ENCODE measurements around the gene SLC9A3. TPM values are rescaled to one million over a fixed set of nuclear protein-coding genes. Genes with fewer than 3 reads are reported as not detected.
"Not testable (repeated sequence)": the region's sequence is repeated elsewhere in the genome, so short reads cannot be mapped to it uniquely, and the experiment has no call there.

The SLC9A3 gene
- polyA plus RNA-seq, 5 donors, result 2.1 to 3.7 (median 2.7) TPM

- no peak for DNase-seq
Measured at GRCh38 chr5:490116-491106, 33.8 kb downstream of the SLC9A3 start.

GRCh38 chr5:489689-490080 lies 34.6 kb downstream of the SLC9A3 start:
- no peak for DNase-seq

- peak in 1 of 2 donors; percentile 24 for DNase-seq
Measured at GRCh38 chr5:488744-489688, 35.2 kb downstream of the SLC9A3 start.

GRCh38 chr5:488241-488640 lies 36.0 kb downstream of the SLC9A3 start:
- DNase-seq, result no peak

- not testable (repeated sequence) for DNase-seq
Measured at GRCh38 chr5:486597-486996, 37.7 kb downstream of the SLC9A3 start.

- no peak for DNase-seq
Measured at GRCh38 chr5:485946-486491, 38.2 kb downstream of the SLC9A3 start.

GRCh38 chr5:485113-485945 lies 38.9 kb downstream of the SLC9A3 start:
- no peak for DNase-seq

GRCh38 chr5:484556-484955 lies 39.7 kb downstream of the SLC9A3 start:
- DNase-seq, result no peak

GRCh38 chr5:483434-484140 lies 40.7 kb downstream of the SLC9A3 start:
- DNase-seq, result no peak

- DNase-seq, result no peak
Measured at GRCh38 chr5:483011-483410, 41.2 kb downstream of the SLC9A3 start.

- DNase-seq, result no peak
Measured at GRCh38 chr5:482506-482905, 41.7 kb downstream of the SLC9A3 start.

GRCh38 chr5:482021-482420 lies 42.2 kb downstream of the SLC9A3 start:
- no peak for DNase-seq

GRCh38 chr5:481347-481746 lies 42.9 kb downstream of the SLC9A3 start:
- DNase-seq, result no peak

- DNase-seq, result no peak
Measured at GRCh38 chr5:479566-480319, 44.5 kb downstream of the SLC9A3 start.

GRCh38 chr5:478982-479535 lies 45.2 kb downstream of the SLC9A3 start:
- no peak for DNase-seq

GRCh38 chr5:478369-478981 lies 45.8 kb downstream of the SLC9A3 start:
- no peak for DNase-seq

- DNase-seq, result no peak
Measured at GRCh38 chr5:477871-478270, 46.4 kb downstream of the SLC9A3 start.

- no peak for DNase-seq
Measured at GRCh38 chr5:477247-477646, 47.0 kb downstream of the SLC9A3 start.

- no peak for DNase-seq
Measured at GRCh38 chr5:476814-477175, 47.5 kb downstream of the SLC9A3 start.

Data from right lung (tissue), 5 donors.